IPS-NIHi11 (cell line): Measurements from ENCODE around the gene PIK3R4.

Experiments used
- DNase-seq: peaks from one replicate; pipeline ENCODE4 v3.0.0; 2012; ENCODE audit warnings: mixed read lengths, low spot score

PIK3R4 gene

DNA sequence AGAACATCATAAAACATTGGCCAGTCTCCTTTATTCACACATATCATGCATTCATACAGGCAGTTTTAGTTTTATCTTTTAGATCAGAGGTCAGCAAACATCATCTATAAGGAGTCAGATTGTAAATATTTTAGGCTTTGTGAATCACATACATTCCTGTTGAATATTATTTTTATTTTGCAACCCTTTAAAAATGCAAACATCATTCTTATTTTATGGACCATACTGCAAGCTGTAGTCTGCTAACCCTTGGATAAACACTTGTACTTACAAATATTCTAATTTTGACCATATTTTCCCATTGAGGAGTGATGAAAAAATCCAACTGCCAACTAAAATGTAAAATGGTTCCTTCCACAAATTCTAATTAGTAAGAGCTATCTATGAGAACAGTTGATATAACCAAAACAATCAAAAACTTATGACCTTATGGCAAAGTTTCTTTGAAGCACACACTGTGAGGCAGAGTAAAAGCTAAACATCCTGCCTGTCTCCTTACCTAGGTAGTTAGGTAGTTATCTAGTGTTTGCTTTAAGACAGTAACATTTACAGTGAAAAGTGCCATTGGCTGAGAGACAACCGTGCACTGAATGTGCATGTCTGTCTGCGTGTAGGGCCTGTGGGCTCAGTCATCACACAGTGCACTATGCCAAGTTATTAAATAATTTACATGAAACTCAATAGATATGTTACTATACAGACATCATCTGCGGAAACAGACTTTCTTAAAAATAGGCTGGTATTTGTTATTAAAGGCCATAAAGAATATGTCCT, 57.7 kb downstream of the PIK3R4 start:
- DNase-seq, result no peak

DNA sequence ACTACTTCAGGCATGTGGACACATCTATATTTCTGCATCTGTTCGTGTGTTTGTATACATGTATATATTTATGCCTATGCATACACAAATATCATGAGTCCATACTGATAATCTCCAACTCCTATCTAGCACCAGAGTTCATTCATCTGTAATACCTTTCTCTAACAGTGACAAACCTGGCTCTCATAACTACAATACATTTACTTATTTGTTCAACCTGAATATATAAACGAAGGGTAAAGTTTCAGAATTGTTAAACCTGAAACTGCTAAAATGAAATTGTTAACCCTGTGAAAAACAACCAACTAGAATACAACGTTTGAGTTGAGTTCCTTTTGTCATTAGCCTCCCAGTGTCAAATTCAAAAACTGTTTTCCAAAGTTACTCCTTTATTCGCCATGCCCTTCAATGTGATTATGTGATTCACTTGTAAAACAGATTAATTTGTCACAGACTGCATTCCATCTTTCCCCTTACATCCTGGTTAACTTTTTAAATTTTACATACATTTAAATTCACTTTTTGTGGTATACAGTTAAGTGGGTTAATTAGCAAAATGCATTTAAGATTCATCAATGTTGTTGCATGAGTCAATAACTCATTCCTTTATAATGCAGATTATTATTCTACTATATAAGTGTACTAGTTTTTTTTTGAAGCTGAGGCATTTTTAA, 58.5 kb downstream of the PIK3R4 start:
- DNase-seq, result no peak

DNA sequence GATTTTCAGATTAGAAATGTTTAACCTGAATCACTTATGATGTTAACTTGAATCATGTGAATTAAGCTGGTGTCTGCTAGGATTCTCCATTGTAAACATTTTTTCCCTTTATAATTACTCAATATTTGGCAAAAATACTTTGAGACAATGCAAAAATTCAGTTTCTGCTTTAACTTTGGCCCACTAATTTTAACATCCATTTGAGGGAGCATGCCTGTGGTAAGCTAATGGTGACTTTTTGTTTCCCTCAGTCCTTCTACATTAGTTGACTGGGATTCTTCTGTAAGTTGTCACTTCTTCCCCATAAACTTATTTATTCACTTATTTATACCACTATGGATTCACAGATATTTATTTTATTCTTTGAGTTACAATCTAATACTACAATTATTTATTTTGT, 59.3 kb downstream of the PIK3R4 start:
- DNase-seq, result no peak

DNA sequence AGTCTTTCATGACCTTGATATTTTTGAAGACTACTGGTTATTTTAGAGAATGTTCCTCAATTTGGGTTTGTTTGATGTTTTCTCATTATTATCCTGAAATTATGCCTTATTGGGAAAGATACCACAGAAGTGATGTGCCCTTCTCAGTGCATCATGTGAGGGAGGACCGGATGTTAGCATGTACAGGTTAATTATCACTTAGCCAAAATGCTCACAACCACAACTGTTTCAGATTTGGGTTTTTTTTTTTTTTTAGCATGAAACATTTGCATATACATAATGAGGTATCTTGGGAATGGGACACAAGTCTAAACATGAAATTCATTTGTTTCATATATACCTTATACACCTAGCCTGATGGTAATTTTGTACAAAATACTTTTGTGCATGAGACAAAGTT, 59.8 kb downstream of the PIK3R4 start:
- no peak for DNase-seq

DNA sequence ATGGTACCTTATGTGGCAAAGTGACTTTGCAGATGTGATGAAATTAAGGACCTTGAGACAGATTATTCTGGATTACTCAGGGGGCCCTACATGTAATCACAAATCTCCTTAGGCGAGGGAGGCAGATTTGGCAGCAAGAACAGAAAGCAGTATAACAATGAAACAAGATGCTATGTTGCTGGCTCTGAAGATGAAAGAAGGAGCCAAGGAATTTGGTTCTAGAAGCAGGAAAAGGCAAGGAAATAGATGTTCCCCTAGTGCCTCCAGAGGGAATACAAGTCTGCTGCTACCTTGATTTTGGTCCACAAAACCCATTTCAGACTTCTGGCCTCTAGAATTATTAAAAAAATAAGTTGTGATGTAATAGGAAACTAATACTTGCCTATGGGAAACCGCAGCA, 64.5 kb downstream of the PIK3R4 start:
- DNase-seq, result no peak

DNA sequence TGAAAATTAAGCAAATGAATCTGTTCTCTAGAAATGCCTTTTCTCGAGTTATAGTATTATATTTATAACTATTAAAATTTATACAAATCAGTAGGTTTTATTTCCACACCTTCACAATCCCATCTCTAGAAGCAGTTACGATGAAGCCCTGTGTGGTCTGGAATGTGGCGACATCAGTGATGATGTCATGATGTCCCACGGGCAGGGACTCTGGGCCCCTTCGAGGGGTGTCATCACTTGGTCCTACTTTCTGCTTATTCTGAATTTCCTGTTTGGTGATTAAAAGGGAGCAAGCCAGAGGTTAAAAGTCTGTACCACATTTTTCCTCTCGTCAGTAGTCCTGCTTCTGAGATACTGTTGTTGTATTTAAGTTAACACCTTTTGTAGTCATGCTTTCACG, 67.4 kb downstream of the PIK3R4 start:
- DNase-seq, result no peak

DNA sequence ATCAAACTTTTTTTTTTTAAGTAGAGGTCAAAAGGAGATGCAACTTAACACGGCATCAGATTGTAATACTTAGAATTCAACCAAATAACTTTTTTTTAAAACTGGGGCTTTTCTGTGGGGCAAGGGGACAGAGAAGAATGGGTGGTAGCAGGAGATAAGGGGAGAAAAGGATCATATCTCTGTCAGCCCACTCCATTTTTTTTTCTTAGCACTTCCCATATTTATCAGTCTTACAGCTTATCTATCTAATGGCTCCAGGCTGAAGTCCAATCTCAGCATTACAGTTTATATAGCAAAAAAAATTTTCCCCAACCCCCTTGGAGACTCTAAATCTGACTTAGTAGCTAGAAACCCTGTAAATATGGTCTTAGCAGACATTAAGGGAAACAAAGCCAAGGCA, 69.3 kb downstream of the PIK3R4 start:
- DNase-seq, result no peak

DNA sequence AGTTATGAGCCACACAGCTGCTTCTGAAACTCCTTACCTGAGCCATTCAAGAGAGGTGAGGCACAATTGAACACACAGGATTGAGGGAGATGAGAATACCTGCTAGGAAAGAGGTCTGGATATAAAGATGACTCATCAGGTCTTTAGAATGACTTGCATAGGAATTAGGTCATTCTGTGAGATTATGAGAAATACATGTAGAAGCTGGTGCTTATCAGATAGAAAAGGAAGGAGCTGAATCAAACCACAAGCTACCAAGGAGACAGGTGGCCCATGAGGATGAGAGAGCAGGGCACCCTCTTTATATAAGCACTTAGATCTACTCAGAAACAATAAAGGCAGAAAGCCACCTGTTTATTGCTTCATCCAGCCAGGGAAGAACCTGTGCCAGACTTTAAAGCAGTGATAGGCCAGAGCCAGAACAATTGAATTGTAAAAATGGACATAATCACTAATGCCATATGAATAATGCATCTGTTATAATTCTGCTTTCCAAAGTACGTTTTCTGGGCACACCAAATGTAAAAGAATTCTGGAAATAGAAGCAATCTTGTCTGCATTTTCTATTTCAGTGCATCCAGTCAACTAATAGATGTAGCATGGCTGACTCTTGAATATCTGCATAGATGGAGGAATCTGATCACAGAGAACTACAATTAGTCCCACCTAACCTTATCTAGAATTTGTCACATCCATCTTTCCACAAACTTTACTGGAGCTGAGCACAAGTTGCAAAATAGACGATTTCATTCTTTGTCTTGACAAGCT, 74.9 kb downstream of the PIK3R4 start:
- no peak for DNase-seq

DNA sequence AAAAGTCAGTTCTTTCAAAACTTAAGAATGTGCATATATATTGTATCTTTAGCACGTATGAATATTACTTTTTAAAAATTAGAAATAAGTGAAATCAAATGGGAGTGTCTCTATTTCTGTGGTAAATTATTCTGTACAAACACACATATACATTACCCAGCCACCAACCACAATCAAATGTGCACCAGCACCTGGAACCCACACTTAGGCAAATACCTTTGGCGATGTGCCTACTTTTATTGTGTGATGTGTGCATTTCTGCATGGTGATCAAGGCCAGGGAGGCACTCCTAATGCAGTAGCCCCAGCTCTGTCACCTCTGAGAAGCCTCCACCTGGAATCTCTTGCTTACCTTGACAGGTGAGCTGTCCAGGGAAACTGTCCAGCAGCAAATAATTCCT, 76.9 kb downstream of the PIK3R4 start:
- DNase-seq, result no peak

DNA sequence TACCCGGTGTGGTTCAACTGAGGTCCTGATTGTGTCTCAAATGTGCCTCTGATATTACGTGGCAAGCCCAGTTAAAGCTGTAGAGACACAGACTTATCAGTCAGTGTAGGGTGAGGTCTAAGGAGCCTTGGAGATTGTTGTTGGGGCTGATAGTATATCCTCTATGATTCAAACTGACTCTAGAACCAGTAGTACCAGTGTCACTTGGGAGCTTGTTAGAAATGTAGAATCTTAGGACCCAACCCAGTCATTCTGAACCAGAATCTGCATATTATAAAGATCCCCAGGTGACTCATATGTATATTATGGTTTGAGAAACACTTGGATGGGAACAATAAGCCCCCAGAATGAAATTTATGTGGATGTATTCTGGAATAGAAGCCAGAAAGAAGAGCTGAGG, 83.5 kb downstream of the PIK3R4 start:
- no peak for DNase-seq

DNA sequence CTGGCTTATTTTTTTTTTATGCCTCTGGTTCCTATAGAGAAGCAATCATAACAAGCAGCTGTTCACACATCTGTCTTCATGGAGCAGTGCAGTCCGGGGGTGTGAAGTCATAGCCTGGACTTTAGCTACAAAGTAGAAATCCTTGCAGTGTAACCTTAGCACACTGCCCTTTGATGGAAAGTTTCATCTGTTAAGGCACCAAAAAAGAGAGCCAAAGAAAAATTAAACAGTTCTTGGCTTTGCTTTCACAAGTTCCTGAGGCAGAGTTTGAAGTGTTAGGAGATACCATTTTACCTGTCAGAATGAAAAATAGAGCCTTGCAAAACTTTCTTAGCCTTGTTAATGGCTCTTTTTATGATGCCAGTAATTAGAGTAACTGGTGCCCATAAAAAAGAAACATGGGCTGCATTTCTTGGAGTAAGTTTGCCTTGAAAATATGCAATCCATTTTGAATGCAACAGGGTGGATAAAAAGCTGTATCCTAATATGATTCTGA, 84.1 kb downstream of the PIK3R4 start:
- DNase-seq, result no peak

DNA sequence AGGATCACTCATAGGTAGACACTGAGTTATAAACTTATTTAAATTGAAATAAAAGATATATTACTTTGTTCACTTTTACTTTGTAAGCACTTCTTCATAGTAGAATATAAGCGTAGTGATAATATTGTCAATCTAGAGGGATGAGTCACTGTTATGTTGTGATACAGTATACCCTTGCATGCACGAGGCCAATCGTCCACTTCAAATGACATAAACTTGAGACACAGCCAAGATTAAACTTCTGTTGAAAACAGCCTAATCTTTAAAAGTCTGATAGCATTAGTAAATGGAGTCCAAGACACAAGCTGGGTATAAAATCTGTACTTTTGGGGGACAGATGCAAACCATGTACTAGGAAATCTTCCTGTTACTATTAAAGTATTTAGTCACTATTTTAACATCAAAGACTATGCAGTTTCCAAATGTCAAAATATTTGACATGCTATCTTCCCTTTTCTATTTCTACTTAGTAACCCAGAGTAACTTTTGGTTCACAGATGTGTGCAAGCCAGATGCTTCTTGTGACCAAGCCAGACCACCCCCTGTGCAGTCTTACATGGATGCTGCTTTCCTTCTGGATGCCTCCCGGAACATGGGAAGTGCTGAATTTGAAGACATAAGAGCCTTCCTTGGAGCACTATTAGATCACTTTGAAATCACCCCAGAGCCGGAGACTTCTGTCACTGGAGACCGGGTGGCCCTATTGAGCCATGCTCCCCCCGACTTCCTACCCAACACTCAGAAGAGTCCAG, 85.3 kb downstream of the PIK3R4 start:
- no peak for DNase-seq

DNA sequence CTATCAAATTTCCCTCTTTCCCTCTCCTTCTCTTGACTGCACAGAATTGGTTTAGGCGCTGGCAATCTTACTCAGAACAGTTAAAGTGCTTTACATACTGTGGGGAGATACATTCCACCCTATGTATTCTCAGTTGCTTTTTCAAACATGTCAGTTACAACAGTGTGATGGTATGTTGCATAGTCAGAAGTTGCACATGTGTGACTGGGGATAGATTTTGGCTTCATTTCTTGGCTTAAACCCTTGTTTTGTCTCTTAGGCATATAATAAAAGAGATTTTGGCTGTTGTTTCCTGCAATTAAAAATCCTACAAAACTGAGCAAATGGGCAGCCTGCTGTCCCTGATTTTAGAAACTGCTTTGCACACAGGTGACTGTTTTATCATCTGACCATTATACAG, 86.7 kb downstream of the PIK3R4 start:
- DNase-seq, result no peak

DNA sequence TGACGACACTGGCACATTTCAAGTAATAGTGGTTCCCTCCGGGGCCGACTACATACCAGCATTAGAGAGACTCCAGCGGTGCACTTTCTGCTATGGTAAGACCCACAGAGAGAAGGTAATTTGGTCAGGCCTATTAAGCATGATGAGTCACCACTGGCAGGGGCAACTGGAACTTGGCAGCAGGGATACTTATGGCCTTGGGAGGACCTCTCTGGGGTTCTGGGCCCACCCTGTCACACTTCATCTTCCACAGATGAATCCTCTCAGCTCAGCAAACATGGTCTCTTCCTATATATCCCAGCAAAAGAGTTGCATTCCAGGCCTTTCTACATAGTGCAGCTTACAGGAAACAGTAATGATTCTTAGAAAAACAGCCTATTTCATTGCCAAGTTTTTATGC, 88.0 kb downstream of the PIK3R4 start:
- DNase-seq, result no peak

DNA sequence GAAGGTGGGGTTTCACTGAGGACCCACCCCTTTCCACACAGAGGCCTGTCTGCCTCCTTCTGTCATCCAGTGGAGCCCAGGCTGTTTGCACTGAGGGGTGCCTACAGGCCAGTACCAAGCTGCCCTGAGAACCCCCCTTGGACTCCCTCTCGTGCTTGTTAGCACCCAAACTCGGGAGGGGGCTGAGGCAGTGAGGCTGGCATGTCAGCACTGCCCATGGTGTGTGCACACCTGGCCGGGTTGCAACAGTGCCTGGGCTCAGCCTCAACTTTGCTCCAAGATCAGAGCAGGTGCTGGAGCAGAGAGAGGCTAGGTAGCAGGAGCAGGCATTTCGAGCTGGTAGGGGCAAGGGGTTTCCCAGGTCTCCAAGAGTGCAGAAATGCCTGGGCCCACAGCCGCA, 90.0 kb downstream of the PIK3R4 start:
- no peak for DNase-seq

DNA sequence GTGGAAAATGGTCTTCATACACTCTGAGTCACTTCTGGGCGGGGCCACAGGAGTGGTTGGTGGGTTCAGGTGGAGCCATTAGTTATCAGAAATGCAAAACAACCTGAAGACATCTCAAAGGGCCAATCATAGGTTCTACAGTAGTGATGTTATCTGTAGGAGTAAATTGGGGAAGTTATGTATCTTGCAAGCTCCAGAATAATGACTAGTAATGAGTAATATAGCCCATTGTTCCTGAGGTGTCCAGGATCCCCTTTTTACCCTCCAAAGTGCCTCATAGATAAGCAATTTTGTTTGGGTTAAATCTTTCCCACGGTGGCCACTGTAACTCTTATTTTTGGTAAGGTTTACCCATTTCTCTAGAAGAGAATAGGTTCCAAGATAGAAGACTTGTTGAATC, 91.7 kb downstream of the PIK3R4 start:
- no peak for DNase-seq

DNA sequence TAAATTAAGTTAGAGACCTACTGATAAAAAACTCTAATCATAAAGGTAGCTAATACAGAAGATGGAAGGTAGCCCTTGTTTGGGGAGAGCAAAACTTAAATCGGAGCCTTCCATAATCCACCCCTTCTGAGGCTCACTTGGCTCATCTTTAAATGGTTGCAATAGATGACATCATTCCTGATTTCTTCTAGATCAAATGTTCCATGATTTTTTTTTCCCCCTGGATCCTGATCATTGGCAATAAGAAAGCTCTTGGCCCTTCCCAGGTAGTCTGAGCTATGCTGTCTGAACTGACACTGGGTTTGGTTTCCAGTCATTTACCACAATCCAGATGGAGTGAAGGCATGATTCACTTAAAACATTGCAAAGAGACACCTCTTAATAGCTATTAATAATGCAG, 92.5 kb downstream of the PIK3R4 start:
- DNase-seq, result no peak

DNA sequence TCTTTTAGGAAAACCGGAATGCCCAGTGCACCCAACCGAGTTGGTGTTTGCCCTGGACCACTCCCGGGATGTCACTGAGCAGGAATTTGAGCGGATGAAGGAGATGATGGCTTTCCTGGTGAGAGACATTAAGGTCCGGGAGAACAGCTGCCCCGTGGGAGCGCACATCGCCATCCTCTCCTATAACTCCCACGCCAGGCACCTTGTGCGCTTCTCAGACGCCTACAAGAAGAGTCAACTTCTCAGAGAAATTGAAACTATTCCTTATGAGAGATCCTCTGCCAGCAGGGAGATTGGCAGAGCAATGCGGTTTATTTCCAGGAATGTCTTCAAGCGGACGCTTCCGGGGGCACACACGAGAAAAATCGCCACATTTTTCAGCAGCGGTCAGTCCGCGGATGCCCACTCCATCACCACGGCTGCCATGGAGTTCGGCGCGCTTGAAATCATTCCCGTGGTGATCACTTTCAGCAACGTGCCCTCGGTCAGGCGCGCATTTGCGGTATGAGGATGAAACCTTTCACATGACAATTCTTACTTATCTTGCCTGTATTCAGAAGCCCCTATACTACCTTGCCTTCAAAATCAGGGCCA, 97.5 kb downstream of the PIK3R4 start:
- DNase-seq, result no peak

DNA sequence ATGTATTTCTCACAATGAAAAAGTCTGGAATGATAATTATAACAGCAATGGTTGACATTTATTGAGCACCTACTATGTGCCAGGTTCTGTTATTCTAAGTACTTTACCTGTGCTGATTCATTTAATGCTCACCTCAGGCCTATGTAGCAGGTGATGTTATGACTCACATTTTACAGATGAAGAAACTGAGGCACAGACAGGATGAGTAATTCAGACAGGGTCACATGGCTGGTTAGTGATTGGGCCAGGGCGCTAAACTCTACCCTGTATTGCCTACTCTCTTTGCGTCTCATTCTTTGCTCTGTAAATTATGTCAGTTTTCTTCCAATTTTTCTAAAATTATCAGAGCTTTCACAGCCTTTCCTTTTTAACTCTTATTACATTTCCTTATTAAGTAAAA, 98.3 kb downstream of the PIK3R4 start:
- DNase-seq, result no peak

DNA sequence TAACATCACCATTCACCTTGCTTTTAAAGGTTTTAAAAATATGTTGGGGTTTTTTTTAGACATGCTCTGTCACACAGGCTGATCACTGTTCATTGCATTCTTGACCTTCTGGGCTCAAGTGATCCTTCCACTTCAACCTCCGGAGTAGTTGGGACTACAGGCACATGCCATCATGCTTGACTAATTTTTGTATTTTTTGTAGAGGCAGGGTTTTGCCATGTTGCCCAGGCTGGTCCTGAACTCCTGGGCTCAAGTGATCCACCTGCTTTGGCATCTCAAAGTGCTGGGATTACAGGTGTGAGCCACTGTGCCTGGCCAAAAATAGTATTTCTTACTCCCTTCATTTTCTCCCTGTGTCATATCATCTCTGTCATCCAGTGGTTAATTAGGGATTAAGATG, 101.4 kb downstream of the PIK3R4 start:
- no peak for DNase-seq

DNA sequence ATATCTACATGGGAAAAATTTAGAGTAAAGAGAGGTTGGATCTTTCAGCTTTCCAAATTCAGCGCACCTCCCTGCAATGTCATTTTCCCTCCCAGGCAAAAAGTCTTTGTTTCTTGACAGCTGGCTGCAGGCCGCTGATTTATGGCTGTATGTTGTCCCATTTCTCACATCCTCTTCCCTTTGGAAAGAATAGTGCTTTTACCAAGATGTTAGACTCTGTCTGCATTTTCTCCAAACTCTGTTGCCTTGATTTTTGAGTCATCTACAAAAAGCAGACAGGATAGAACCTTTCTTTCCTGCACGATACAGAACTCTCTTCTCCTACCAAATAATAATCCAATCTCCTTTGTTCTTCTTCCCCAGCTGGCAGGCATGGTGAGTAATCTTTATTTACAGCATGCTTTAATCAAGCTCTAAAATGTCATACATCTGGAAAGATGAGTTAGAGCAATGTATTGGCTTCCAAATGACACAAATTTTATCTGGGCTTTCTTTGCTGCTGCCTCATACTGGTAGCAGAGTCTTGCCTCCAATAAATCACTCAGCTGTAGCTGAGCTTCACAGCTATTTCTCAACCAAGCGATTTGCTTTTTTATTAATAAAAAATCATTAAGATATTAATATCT, 101.9 kb downstream of the PIK3R4 start:
- no peak for DNase-seq
